Measurements from ENCODE around the gene HRNR.

- TF ChIP-seq POLR2A (IDR thresholded peaks at IDR 0.05) (no peak), CTCF (IDR thresholded peaks at IDR 0.05) (no peak), POLR2AphosphoS5 (IDR thresholded peaks at IDR 0.05) (no peak), EP300 (IDR thresholded peaks at IDR 0.05) (no peak)
Observed at GRCh38 chr1:152224093-152224492, at the start of gene HRNR.

Measured in upper lobe of left lung (tissue), 4 donors.